GM12873 (cell line): ENCODE results near the gene CATSPERB.

ENCODE experiments used
- CTCF ChIP-seq: IDR thresholded peaks from 2 replicates; pipeline ENCODE4 v1.5.1; 2012; ENCODE audit warnings: low read depth, mild to moderate bottlenecking, moderate library complexity, low read length, control low read depth; ENCODE audit not compliant: insufficient read depth; ENCODE audit errors: missing control alignments

Gene CATSPERB

DNA sequence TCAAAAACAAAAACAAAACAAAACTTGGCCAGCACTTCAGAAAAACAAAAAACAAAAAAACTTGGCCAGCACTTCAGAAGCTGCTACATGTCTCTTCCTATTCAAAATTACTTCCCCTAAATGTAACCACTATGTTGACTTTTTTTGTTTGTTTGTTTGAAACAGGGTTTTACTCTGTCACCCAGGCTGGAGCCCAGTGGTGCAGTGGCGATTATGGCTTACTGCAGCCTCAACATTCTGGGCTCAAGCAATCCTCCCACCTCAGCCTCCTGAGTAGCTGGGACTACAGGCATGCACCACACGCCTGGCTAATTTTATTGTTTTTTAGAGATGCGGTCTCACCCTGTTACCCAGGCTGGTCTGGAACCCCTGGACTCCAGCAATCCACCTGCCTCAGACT is 183.8 kb downstream of the CATSPERB start:
- TF ChIP-seq CTCF, result no peak

DNA sequence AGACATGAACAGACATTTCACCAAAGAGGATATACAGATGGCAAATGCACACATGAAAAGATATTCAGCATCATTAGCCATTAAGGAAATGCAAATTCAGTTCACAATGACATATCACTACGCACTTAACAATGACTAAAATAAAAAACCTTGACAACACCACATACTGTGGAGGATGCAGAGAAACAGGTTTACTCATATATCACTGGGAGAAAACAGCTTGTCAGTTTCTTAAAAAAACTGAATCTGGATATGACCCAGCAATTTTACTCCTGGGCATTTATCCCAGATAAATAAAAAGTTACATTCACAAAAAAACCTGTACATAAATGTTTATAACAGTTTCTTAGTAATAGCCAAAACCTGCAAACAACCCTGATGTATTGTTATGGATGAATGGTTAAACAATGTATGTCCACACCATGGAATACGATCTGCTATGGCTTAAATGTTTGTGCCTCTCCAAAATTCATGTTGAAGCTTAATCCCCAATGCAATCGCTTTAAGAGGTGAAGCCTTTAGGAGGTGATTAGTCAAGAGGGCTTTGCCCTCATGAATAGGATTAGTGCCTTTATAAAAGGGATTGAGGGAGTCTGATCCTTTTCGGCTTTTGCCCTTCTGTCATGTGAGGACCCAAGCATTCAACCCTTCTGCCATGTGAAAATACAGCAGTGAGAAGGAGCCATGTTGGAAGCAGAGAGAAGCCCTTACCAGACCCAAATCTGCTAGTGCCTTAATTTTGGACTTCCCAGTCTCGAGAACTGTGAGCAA is 185.8 kb downstream of the CATSPERB start:
- no peak for TF ChIP-seq CTCF

GRCh38 chr14:91545204-91545603 is 186.7 kb downstream of the CATSPERB start:
- no peak for TF ChIP-seq CTCF

DNA sequence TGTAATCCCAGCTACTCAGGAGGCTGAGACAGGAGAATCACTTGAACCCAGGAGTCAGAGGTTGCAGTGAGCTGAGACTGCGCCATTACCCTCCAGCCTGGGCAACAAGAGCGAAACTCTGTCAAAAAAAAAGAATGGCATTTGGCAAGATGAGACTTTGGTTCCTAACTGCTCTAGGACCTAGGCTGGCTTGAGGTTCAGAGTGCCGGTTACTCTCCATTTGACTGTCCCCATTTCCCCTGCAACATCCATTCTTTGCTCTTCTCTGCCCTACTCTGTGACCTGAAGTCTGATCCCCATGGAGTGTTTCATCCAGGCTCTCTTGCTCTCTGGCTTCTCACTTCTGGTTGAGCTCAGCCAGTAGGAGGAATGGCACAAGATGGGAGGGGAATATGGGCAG is 195.6 kb downstream of the CATSPERB start:
- TF ChIP-seq CTCF, result no peak

- TF ChIP-seq CTCF, result no peak
Measured at GRCh38 chr14:91533623-91534022, 198.3 kb downstream of the CATSPERB start.
